ENCODE results near the gene ITIH4. TPM values are rescaled to one million over a fixed set of nuclear protein-coding genes. Genes with fewer than 3 reads are reported as not detected.
A peak's percentile ranks its signal among the peaks of the same experiment; 100 is the strongest.

Gene ITIH4
- total and polyA plus RNA-seq, 11 donors, result 0.76 to 11.2 (median 4.2) TPM

- ATAC-seq (no peak), DNase-seq (no peak)
- TF ChIP-seq POLR2A (IDR thresholded peaks at IDR 0.05), result no peak
- TF ChIP-seq CTCF (IDR thresholded peaks at IDR 0.05), result no peak
- intact Hi-C loops (cut with DNase I), result loop anchor here in 4 of 10 donors (10.0 kb wide), 3 partner anchors 119 to 299 kb away; partner anchors contain the start of gene STIMATE (in 1 of the 4)
- 51 to 59% (median 55%) methylated on average over 8 of the region's 8 CpGs for WGBS, 4 donors
- Histone ChIP-seq H3K27ac (no peak overlapping the region), H3K4me1 (peaks cover 0 to 23% (median 2%) of the 10 kb centered on the region in 12 donors), H3K9me3 (no peaks in the 10 kb centered on the region), H3K27me3 (no peaks in the 10 kb centered on the region), H3K4me3 (no peak overlapping the region), H3K36me3 (no peaks in the 10 kb centered on the region)
These were observed 54.6 kb downstream of the ITIH4 start for GRCh38 chr3:52775877-52776276.

- TF ChIP-seq POLR2A (IDR thresholded peaks at IDR 0.05), result no peak
- no peaks in the 10 kb centered on the region for H3K27me3 ChIP-seq
- no peak for DNase-seq
- no peak overlapping the region for H3K4me3 ChIP-seq
- H3K9me3 ChIP-seq, result no peaks in the 10 kb centered on the region
- no peak for ATAC-seq
- intact Hi-C loops (cut with DNase I), result loop anchor here in 5 of 10 donors (5.0 to 10.0 kb wide), 6 partner anchors 57 to 300 kb away; partner anchors contain the start of genes ITIH4 (in 1 of the 5), MUSTN1 (in 1 of the 5) and STIMATE (in 1 of the 5)
- 37 to 58% (median 45%) methylated on average over 6 of the region's 6 CpGs for WGBS, 4 donors
- H3K27ac ChIP-seq, result no peak overlapping the region
- peaks cover 0 to 25% (median 2%) of the 10 kb centered on the region in 12 donors for H3K4me1 ChIP-seq
- H3K36me3 ChIP-seq, result no peaks in the 10 kb centered on the region
These were observed 55.3 kb downstream of the ITIH4 start for GRCh38 chr3:52774901-52775864.

GRCh38 chr3:52774066-52774713 lies 56.3 kb downstream of the ITIH4 start:
- no peak overlapping the region for H3K27ac ChIP-seq
- intact Hi-C loops (cut with DNase I), result loop anchor here in 5 of 10 donors (5.0 to 10.0 kb wide), 6 partner anchors 58 to 301 kb away; partner anchors contain the start of genes ITIH4 (in 1 of the 5), MUSTN1 (in 1 of the 5) and STIMATE (in 1 of the 5)
- WGBS, 4 donors, result 73 to 85% (median 80%) methylated on average over 8 of the region's 8 CpGs
- H3K4me3 ChIP-seq, result no peak overlapping the region
- no peaks in the 10 kb centered on the region for H3K9me3 ChIP-seq
- no peak for ATAC-seq
- peaks cover 0 to 33% (median 11%) of the 10 kb centered on the region in 12 donors for H3K4me1 ChIP-seq
- TF ChIP-seq CTCF (IDR thresholded peaks at IDR 0.05), result no peak
- no peak for TF ChIP-seq POLR2A (IDR thresholded peaks at IDR 0.05)
- DNase-seq, result peak in 1 of 5 donors; percentile 12
- H3K36me3 ChIP-seq, result no peaks in the 10 kb centered on the region
- no peaks in the 10 kb centered on the region for H3K27me3 ChIP-seq

- WGBS, 4 donors, result 89 to 94% (median 93%) methylated on average over 13 of the region's 13 CpGs
- ATAC-seq, result no peak
These were observed 57.0 kb downstream of the ITIH4 start for GRCh38 chr3:52773361-52774065.

More at GRCh38 chr3:52773361-52774065, 57.0 kb downstream of the ITIH4 start:
- Histone ChIP-seq H3K27ac (no peak overlapping the region), H3K4me3 (no peak overlapping the region), H3K36me3 (peaks cover 0 to under 1% (median 0%) of the 10 kb centered on the region in 9 donors), H3K27me3 (no peaks in the 10 kb centered on the region), H3K9me3 (no peaks in the 10 kb centered on the region), H3K4me1 (peaks cover 0 to 30% (median 12%) of the 10 kb centered on the region in 12 donors)
- intact Hi-C loops (cut with DNase I), result loop anchor here in 5 of 10 donors (5.0 to 10.0 kb wide), 6 partner anchors 59 to 301 kb away; partner anchors contain the start of genes ITIH4 (in 1 of the 5), MUSTN1 (in 1 of the 5) and STIMATE (in 1 of the 5)
- TF ChIP-seq POLR2A (IDR thresholded peaks at IDR 0.05) (no peak), CTCF (IDR thresholded peaks at IDR 0.05) (no peak)
- no peak for DNase-seq

Measured in heart left ventricle (tissue), 16 donors.